ENCODE data around the gene FAM120A.

- TF ChIP-seq EZH2 (IDR thresholded peaks at IDR 0.05; ENCODE audit: low read length, missing control alignments) (no peak), CTCF (conservative IDR thresholded peaks at IDR 0.05 in 1 of 2, IDR thresholded peaks at IDR 0.05 in 1 of 2; ENCODE audit: low read depth in 1 of 2, low read length in 2 of 2) (no peak)
Observed at GRCh38 chr9:93578844-93579243, 127.4 kb downstream of the FAM120A start.

Measured in fibroblast of lung (primary cell).